ENCODE data around the gene ARFGEF2. TPM values are rescaled to one million over a fixed set of nuclear protein-coding genes. Genes with fewer than 3 reads are reported as not detected.
"Not testable (repeated sequence)": the region's sequence is repeated elsewhere in the genome, so short reads cannot be mapped to it uniquely, and the experiment has no call there.

Gene ARFGEF2
- total RNA-seq, 1 donor from 2014 or later = 37.1 TPM

DNA sequence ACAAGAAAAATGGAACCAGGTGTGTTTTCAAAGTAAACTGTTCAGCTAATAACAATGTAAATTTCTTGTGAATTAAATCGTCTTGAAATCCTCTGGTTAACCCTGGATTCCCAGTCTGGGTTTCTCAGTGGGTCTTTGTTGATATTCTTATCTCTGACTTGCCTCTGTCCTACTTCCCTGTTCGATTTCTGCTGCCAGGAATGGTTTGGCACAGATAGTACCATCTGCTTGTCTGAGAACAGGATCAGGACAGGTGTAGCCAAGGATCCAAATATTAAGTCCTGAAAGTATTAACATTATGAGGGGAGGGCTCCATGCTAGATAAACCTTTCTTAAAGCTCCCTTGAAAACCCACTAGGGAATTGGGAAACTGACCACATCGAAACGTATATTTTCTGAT, 30.1 kb downstream of the ARFGEF2 start:
- peak; percentile 24 for DNase-seq (ENCODE audit: low spot score)

DNA sequence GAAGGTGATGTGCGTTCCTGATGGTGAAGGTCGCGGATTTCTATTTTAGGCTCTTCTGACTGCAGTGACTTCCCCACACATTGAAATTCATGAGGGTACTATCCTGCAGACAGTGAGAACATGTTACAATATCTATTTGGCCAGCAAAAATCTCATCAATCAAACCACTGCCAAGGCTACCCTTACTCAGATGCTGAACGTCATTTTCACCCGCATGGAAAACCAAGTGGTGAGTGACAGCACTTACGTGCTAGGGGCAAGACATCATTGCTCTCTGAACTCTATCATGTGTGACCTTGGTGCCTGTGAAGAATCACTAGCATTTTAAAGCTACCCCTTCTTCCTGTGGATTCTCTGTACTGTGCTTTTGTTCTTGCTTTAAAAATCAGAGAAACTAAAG, 31.1 kb downstream of the ARFGEF2 start:
- DNase-seq (ENCODE audit: low spot score) = no peak

DNA sequence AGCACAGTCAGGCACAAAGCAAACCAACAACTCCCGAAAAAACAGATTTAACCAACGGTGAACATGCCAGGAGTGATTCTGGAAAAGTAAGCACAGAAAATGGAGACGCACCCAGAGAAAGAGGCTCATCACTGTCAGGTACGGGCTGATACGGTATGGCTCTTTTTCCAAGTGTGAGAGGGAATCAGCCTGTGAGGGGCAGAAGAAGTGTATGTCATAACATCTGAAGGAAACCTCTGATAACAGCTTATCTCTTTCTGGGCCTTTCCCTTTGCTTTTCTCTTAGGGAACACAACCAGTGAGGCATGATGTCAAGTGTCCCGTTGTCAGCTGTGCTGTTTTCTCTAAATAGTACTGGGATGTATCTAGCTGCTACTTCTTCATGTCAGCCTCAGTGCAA, 32.1 kb downstream of the ARFGEF2 start:
- DNase-seq (ENCODE audit: low spot score) = no peak

DNA sequence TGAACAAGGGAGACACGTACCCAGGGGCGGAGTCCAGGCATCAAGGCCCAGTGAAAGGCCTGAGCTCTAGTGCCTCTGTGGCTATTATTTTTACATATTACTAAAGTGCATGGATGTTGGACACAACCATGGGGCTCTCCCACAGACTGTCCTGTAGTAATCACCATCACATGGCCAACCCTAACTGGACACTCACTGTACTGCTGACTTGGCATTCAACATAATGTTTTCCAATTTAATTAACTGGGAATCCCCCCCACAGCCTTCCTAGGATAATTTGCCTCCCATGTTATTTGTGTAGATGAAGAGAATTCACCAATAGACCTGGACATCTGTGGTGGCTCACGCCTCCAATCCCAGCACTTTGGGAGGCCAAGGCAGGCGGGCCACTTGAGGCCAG, 34.5 kb downstream of the ARFGEF2 start:
- no peak for DNase-seq (ENCODE audit: low spot score)

DNA sequence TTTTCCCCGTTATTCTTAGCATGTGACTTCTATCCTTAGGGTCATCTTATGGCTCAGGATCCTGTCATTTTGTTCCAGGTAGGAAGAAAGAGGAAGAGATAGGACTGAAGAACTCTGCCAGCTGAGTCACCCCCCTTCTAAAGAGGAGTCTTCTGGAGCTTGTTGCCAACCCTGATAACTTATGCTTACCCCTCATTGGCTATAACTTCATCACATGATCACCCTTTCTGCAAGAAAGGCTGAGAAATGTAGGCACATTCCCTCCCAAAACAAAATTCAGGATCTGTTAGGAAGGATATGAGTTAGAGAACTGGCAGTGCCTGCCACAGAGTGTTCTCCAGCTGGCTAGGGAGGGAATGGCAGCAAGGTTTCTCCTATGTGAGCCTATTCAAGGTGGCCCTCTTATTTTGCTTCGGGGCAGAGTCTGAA, 35.6 kb downstream of the ARFGEF2 start:
- no peak for DNase-seq (ENCODE audit: low spot score)

DNA sequence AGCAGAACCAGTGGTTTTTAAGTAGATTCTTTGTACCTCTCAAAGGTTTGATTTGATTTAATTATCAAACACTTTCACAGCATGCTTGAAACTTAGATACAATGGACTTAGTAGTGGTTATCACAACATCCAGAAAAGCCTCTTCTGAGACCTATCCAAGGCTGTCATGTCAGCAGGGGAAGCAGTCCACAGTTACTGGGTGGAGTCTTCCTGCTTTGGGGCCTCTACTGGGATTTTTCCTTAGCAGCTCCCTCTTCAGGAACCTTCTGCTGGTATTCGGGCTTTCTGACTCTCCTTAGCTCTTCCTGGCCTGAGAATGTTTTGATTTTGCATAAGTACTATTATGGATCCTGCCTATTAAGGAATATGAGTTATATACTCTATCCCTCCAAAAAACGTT, 36.0 kb downstream of the ARFGEF2 start:
- DNase-seq (ENCODE audit: low spot score) = no peak

DNA sequence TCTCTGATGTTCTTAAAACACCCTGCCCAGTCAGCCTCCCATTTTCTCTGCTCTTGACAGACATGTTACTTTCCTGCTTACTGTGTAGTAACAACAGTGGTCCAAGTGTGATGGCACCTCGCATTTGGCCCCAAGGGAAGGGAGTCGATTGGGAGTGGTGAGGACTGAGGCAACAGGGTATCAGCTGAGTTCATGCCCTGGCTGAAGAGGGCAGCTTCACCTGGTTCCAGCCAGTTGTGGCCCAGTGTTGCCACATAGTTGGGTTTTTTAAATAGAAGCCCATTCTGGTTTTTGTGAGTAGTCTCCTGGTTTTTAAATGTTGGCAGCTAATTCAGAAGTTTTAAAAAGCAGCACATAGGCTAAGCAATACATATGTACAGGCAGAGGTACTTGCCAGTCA, 37.2 kb downstream of the ARFGEF2 start:
- DNase-seq (ENCODE audit: low spot score) = no peak

DNA sequence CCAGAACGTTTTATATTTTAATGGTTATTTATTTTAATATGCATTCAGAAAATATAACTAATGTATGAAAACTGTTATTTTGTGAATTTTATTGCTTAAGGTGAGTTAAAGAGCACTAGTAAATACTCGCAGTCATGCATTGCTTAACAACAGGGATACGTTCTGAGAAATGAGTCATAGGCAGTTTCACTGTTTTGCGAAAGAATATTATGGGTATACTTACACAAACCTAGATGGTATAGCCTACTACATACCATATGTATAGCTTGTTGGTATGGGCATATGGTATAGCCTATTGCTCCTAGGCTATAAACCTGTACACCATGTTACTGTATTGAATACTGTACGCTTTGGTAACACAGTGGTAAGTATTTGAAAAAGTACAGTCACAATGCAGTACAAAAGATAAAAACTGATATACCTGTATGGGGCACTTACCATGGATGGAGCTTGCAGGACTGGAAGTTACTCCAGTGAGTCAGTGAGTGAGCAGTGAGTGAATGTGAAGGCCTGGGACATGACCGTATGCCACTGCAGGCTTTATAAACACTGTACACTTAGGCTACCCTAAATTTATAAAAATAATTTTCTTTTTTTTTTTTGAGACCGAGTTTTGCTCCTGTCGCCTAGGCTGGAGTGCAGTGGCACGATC, 38.5 kb downstream of the ARFGEF2 start:
- DNase-seq (ENCODE audit: low spot score) = no peak

DNA sequence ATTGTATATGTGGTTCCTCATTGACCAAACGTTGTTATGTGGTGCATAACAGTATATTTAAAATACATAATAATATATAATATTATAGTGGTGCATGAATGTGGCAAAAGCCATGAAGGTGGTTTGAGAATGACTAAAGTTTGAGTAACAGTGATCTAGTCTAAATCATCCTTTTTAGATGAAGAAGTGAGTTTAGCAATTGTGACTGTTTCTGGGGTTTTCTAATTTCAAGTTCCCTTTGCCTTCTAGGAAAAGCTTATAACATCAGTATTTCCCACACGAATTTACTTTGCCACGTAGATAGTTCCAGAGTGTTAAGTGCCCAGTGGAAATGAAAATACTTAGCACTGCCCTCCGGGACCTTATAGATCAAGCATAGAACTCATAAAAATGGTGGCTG, 40.9 kb downstream of the ARFGEF2 start:
- DNase-seq (ENCODE audit: low spot score) = no peak

DNA sequence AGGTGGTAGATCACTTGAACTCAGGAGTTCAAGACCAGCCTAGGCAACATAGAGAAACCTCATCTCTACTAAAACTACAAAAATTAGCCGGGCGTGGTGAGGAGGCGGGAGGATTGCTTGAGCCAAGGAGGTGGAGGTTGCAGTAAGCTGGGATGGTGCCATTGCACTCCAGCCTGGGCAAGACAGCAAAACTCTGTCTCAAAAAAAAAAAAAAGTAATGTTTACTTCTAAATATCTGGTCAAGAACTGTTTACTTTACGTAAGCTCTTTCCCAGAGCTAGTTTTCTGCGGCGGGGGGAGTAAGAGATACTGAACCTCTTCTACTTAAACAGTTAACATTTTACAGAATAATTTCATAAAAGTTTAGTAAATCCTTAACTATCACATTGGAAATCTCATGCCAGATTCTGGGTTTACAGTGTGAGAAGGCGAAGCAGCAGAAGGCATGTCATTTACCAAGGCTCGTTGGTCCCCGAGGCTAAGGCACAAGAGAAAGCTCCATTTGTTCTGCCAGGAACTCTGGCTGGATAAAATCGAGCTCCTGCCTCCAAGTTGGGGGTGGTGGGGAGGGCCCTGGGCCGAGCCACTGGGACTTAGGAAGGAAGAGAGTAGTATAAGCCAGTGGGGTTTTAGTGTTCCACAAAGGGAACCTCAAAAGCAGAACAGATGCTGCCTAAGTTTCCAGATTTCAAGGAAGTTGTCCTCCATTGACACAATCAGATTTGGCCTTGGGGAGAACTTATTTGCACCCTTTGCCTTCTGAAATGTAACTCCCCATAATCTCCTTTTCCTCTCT, 41.7 kb downstream of the ARFGEF2 start:
- peak; percentile 41 for DNase-seq (ENCODE audit: low spot score)

DNA sequence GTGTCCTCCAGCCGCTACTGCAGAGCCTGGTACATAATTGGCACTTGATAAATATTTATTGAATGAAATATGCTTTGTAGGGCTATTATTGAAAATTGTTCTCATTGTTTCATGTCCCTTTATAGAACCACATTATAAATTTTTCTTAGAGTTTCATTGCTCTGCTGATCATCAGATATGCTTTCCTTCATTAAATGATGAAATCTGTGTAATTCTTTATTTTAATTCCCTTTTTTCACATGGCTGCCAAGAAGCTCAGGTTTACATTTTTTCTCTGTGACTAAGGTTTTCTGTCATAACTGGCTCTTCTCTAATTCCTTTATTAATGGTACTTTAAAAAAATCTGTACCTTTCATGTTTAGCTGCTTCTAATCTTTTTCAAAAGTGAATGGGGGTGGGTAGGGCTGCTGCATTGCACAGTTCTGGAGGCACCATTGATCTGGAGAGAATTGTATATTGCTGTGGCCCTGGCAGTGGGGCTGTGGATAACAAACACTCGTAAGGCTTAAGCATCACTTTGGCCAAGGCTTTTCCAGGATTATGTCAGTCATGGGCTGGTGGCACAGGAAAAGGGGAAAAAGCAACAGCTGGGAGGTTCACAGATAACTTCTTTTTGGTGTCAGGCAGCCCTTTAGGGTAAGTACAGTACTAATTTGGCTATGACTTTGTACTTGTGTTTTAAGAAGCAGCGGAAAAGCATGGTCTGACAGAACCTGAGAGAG, 43.8 kb downstream of the ARFGEF2 start:
- no peak for DNase-seq (ENCODE audit: low spot score)

DNA sequence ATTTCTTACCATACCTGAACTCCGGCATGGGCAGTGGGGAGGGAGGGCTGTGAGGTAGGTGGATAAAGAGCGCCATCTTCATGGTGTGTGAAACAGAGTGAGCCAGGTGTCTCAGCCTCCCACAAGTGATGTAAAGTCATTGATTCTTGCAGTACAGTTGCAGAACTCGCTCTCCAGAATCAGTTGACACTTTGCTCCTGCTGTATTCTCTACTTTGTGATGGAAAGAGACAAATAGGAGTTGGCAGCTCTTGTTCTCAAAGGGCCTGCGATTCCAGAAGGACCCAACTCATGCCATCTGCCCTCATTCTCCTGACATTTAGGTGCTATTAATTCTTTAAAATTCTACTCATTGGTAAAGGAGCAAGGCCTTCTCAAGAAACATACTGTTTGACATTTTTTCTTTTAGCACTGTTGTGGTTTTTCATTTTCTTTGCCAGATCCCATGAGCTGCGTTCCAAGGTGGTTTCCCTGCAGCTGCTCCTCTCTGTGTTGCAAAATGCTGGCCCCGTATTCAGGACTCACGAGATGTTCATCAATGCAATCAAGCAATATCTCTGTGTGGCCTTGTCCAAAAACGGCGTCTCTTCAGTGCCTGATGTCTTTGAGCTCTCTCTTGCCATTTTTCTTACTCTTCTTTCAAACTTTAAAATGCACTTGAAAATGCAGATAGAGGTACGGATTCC, 49.3 kb downstream of the ARFGEF2 start:
- no peak for DNase-seq (ENCODE audit: low spot score)

DNA sequence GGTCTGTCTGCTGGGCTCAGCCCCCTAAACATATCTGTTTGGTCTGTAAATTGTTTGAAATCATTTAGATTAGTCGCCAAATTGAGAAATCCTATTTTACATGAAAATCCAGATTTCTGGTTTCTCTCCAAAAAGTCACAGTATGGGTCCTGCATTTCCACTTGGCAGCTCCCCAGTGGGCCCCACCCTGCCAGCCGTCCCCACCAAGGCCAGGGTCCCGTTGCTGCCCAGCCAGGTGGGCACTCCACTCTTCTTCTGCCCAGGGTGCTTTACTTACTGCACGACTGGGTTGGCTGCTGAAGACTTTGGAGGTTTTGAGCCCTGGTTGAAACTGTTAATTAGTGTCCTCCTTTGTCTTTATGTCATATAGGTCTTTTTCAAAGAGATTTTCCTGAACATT, 50.4 kb downstream of the ARFGEF2 start:
- no peak for DNase-seq (ENCODE audit: low spot score)

DNA sequence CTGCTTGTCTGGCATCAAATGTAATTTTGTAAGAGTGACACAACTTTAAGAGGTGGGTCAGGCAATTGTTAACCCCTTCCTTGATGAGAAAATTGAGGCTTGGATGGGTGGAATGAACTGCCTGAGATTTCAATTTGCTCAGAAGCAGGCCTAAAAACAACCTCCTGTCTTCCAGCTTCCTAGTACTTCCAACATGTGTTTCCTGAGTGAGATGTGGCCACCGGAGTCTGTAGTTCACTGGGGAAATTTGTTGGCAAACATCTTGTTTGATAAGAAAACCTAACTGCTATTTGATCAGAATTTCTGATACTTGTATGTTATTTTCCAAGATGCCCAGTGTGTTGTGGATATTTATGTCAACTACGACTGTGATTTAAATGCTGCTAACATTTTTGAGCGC, 51.3 kb downstream of the ARFGEF2 start:
- DNase-seq (ENCODE audit: low spot score) = no peak

DNA sequence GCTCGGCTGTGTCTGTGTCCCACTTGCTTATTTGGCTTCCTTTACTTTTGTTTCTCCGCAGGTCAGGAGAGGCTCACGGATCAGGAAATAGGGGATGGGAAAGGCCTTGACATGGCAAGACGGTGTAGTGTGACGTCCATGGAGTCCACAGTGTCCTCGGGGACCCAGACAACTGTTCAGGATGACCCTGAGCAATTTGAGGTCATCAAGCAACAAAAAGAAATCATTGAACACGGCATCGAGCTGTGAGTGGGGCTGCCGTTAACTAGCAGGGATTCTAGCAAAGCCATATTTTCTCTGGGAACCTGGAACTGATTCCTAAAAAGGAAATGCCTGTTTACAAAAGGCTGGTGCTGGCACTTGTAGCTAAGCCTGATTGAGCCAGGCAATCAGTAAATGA, 54.4 kb downstream of the ARFGEF2 start:
- DNase-seq (ENCODE audit: low spot score) = no peak

DNA sequence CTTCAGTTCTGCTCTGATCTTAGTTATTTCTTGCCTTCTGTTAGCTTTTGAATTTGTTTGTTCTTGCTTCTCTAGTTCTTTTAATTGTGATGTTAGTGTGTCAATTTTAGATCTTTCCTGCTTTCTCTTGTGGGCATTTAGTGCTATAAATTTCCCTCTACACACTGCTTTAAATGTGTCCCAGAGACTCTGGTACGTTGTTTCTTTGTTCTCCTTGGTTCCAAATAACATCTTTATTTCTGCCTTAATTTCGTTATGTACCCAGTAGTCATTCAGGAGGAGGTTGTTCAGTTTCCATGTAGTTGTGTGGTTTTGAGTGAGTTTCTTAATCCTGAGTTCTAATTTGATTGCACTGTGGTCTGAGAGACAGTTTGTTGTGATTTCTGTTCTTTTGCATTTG, 58.5 kb downstream of the ARFGEF2 start:
- DNase-seq (ENCODE audit: low spot score) = not testable (repeated sequence)

DNA sequence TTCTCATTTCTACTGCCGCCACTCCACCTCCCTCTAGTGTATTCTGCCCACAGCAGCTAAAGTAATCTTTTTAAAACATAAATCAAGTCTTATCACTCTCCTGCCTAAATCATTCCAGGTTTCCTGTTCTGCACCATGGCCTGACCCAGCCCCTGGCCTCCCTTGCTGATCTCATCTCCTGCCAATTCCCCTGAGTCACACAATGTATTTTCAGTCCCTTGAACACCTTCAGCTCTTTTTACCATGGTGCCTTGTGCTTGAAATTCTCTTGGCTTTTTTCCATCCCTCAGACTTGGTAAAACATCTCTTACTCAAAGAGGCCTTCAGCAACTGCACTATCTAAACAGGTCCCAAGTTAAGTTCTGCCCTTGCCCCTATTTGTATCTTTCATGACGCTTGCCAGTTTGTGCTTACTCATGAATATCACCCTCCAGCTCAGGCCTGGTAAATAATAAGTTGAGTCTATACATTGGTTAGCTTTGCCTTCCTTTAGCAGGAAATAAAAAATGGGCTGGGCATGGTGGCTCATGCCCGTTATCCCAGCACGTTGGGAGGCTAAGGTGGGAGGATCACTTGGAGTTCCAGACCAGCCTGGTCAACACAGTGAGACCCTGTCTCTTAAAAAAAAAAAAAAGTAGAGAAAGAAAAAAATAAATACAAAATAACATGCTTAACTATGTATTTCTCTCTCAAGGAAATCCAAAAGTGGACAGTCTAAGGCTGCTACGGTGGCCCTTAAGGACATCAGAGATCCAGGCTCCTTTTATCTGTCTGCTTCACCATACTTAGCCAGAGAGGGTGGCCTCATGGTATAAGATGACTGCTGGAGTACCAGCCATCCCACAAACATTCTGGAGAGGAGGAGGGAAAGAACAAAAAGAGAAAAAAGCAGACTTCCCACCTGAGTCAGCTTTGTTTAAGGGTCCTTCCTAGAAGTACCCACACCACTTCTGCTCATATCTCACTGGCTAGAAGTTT, 62.2 kb downstream of the ARFGEF2 start:
- peak; percentile 74 for DNase-seq (ENCODE audit: low spot score)

DNA sequence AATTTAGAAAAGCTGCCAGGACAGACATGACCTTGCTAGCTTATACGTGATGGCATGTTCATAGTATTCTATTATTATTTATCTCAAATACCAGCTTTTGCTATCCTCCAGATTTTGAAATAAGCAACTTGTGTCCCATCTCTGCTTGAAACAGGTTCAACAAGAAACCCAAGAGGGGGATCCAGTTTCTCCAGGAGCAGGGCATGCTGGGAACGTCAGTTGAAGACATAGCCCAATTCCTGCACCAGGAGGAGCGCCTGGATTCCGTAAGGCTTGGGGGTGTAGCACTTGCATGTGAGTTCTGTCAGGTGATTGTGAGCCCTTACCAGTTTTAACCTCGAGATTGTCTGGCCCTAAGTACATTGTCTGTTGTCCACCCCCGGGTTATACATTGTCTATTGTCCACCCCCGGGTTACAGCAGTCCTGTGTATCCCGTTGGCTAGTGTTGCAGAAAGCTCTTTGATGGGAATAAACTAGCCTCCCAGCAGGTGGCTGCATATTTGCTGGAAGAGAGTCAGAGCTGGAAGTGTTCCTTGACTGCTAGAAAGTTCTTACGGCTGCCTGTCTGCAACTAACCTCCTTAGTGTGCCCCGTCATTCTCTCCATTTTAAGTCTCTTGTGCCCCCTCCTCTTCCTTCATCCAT, 63.2 kb downstream of the ARFGEF2 start:
- no peak for DNase-seq (ENCODE audit: low spot score)

DNA sequence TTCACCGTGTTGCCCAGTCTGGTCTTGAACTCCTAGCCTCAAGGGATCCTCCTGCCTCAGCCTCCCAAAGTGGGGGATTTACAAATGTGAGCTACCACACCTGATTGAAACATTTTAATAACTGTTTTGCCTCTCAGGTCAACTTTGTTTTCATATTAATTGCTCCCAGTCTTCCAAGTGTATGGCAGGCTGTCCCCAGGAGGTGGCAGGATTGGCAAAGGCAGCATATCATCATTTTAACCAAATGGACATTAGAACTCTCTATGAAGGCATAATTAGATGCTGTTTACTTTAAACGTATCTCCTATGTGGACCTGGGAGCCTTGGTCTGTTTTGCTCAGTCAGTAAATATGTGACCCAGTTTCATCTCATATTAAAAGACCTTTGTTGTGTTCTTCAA, 65.4 kb downstream of the ARFGEF2 start:
- DNase-seq (ENCODE audit: low spot score) = no peak

DNA sequence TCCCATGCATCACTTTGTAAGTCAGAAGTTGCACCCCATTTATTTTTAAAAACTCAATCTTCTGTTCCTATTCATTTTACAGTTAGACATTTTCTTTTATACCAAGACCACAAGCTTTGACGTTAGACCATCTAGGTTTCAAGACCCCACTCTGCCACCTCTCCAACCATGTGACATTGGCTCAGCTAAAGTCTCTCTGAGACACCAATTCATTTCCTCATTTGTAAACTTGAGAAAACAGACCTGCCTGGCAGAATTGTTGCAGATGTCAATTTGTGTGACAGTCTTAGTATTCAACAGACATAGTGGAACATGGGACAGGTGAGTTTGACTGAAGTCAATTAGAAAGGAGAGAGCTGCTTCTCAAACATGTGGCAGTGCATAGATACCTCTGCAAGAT, 69.0 kb downstream of the ARFGEF2 start:
- DNase-seq (ENCODE audit: low spot score) = no peak

DNA sequence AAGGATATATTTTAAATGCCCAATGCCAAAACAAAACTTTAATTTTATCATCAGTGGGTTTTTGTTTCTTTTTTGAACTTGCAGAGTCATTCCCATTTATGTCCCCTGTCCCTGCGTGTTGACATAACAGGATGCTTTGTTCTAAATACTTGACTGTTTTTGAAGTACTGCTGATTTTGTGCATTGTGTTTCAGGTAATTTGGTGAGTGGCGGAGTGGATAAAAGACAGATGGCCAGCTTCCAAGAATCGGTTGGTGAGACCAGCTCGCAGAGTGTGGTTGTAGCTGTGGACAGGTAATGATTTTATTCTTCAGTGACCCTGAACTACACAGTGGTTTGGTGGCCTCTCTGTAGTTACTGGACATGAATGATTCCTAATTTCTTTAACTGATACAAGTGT, 74.1 kb downstream of the ARFGEF2 start:
- no peak for DNase-seq (ENCODE audit: low spot score)
